Osteoblast (primary cell): ENCODE measurements around the gene NCAM1. TPM values are rescaled to one million over a fixed set of nuclear protein-coding genes. Genes with fewer than 3 reads are reported as not detected.

Experiments used
- DNase-seq: peaks from one replicate; pipeline ENCODE4 v3.0.0; 2011; ENCODE audit warnings: low spot score, mixed read lengths; ENCODE audit not compliant: insufficient read length; ENCODE audit errors: missing footprints
- H2AFZ ChIP-seq: 2 replicates; pipeline ENCODE4 v1.6.0; 2011; ENCODE audit warnings: mild to moderate bottlenecking, low read length
- H3K27ac ChIP-seq: 2 replicates; pipeline ENCODE4 v1.5.1; 2011; ENCODE audit warnings: mild to moderate bottlenecking, low read depth, low read length, moderate library complexity
- H3K27me3 ChIP-seq: 2 replicates; pipeline ENCODE4 v1.6.0; 2012; ENCODE audit warnings: mild to moderate bottlenecking, control low read depth, inconsistent platforms, low read length, moderate library complexity; ENCODE audit not compliant: insufficient read depth
- H3K36me3 ChIP-seq: 2 replicates; pipeline ENCODE4 v1.5.1; 2011; ENCODE audit warnings: mild to moderate bottlenecking, low read length, control low read depth, moderate library complexity; ENCODE audit not compliant: insufficient read depth
- H3K4me1 ChIP-seq: 2 replicates; pipeline ENCODE4 v1.5.1; 2011; ENCODE audit warnings: mild to moderate bottlenecking, low read length, control low read depth, moderate library complexity; ENCODE audit not compliant: insufficient read depth
- H3K4me2 ChIP-seq: 2 replicates; pipeline ENCODE4 v1.6.0; 2011; ENCODE audit warnings: mild to moderate bottlenecking, low read length; ENCODE audit not compliant: insufficient read depth
- H3K4me3 ChIP-seq: fragments of 200-600 bp; sonication (generic); 3 replicates; pipeline ENCODE4 v1.5.1; 2012; ENCODE audit warnings: mild to moderate bottlenecking, low read length, inconsistent platforms; ENCODE audit not compliant: insufficient read depth
- H3K79me2 ChIP-seq: 2 replicates; pipeline ENCODE4 v1.6.0; 2012; ENCODE audit warnings: mild to moderate bottlenecking, low read length, control low read depth, inconsistent platforms; ENCODE audit not compliant: insufficient read depth
- H3K9me3 ChIP-seq: 2 replicates; pipeline ENCODE4 v1.5.1; 2011; ENCODE audit warnings: low read depth, low read length, control low read depth
- H4K20me1 ChIP-seq: 2 replicates; pipeline ENCODE4 v1.6.0; 2012; ENCODE audit warnings: mild to moderate bottlenecking, low read length, control low read depth; ENCODE audit not compliant: insufficient read depth
- CTCF ChIP-seq: IDR thresholded peaks from 2 replicates; pipeline ENCODE4 v1.5.1; 2011; ENCODE audit warnings: mild to moderate bottlenecking, low read depth, low read length, moderate library complexity; ENCODE audit errors: extremely low read depth
- total RNA-seq: library from RNA; depleted of rRNA; stranded (reverse); fragments of >200 nt; gene quantifications from 2 replicates; pipeline ENCODE4 v1.2.3, GENCODE V29; 2012

NCAM1 gene
- total RNA-seq, 1 donor, result 2.2 TPM

- Histone ChIP-seq H3K4me2 (no peak overlapping the region), H3K9me3 (no peaks in the 10 kb centered on the region), H4K20me1 (no peaks in the 10 kb centered on the region), H3K79me2 (no peaks in the 10 kb centered on the region), H3K36me3 (no peaks in the 10 kb centered on the region), H3K27ac (no peak overlapping the region), H2AFZ (no peak overlapping the region), H3K4me1 (peaks cover under 1% of the 10 kb centered on the region), H3K27me3 (peaks cover 4% of the 10 kb centered on the region), H3K4me3 (no peak overlapping the region)
- no peak for TF ChIP-seq CTCF
- DNase-seq, result no peak
Observed at GRCh38 chr11:113308601-113309000, 347.4 kb downstream of the NCAM1 start.

- Histone ChIP-seq H3K4me2 (no peak overlapping the region), H3K36me3 (no peaks in the 10 kb centered on the region), H3K27me3 (peaks cover 4% of the 10 kb centered on the region), H2AFZ (no peak overlapping the region), H3K4me1 (peaks cover 14% of the 10 kb centered on the region), H3K9me3 (no peaks in the 10 kb centered on the region), H4K20me1 (no peaks in the 10 kb centered on the region), H3K4me3 (no peak overlapping the region), H3K27ac (no peak overlapping the region), H3K79me2 (peaks cover 5% of the 10 kb centered on the region)
- no peak for TF ChIP-seq CTCF
- no peak for DNase-seq
Observed at GRCh38 chr11:113311536-113311935, 350.3 kb downstream of the NCAM1 start.

GRCh38 chr11:113313601-113314000 is 352.4 kb downstream of the NCAM1 start:
- Histone ChIP-seq H3K4me1 (peaks cover 14% of the 10 kb centered on the region), H3K27ac (no peak overlapping the region), H3K4me3 (no peak overlapping the region), H3K4me2 (peak overlapping the region; percentile 96), H4K20me1 (no peaks in the 10 kb centered on the region), H3K9me3 (no peaks in the 10 kb centered on the region), H3K27me3 (no peaks in the 10 kb centered on the region), H3K79me2 (peaks cover 5% of the 10 kb centered on the region), H2AFZ (peak overlapping the region; percentile 94), H3K36me3 (peaks cover 2% of the 10 kb centered on the region)
- DNase-seq, result no peak
- no peak for TF ChIP-seq CTCF

- Histone ChIP-seq H3K79me2 (peaks cover 5% of the 10 kb centered on the region), H3K27ac (peak overlapping the region; percentile 64), H3K9me3 (no peaks in the 10 kb centered on the region), H3K4me1 (peaks cover 14% of the 10 kb centered on the region), H3K4me2 (peak overlapping the region; percentile 96), H2AFZ (peak overlapping the region; percentile 94), H3K36me3 (peaks cover 2% of the 10 kb centered on the region), H3K27me3 (no peaks in the 10 kb centered on the region), H4K20me1 (no peaks in the 10 kb centered on the region), H3K4me3 (peak overlapping the region; percentile 95)
- no peak for DNase-seq
- no peak for TF ChIP-seq CTCF
Observed at GRCh38 chr11:113314065-113314388, 352.8 kb downstream of the NCAM1 start.
